8988T (cell line): ENCODE results near the gene FSTL4.

ENCODE experiments used
- DNase-seq: peaks from one replicate; pipeline ENCODE4 v3.0.0; 2011

FSTL4 gene

GRCh38 chr5:133610489-133611356 lies 1.6 kb downstream of the FSTL4 start:
- DNase-seq: peak; percentile 89

GRCh38 chr5:133607451-133607850 lies 4.9 kb downstream of the FSTL4 start:
- DNase-seq: no peak

- DNase-seq: no peak
These were observed 5.5 kb downstream of the FSTL4 start for GRCh38 chr5:133606835-133607234.

DNA sequence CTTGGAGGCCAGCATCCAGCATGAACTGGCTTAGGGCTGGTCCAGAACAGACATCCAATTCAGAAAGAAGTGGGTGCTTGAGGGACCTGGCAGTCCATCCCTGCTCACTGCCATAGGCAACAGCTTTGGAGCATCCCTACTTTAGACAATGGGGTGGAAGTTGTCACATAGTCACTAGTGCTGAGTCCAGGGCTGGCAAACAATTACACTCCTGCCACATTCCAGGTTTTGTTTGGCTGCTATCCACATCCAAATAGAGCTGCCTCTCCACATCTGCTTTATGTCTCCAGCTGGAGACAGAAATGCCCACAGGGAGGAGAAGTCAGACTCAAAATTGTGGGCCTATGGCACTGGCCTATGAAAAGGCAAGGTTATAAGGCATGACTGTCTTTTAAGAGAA lies 7.0 kb downstream of the FSTL4 start:
- DNase-seq: no peak

DNA sequence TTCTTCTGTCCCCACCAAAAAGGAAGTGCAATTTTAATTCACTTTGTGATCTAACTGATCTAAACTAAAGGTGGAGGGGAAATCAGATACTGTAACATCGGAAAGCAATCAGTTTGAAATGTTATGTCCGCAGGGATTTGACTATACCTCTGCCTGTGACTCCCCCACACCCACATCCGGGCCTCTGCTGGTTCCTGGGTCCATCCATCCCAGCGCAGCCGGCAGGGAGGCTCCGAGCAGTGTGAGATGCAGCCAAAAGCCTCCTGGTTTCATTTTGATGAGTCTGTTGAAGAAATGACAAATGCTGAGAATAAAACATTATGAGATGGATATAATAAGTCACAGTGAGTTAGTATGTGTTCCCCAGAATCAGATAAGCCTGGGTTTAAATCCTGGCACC lies 8.6 kb downstream of the FSTL4 start:
- DNase-seq: no peak

DNA sequence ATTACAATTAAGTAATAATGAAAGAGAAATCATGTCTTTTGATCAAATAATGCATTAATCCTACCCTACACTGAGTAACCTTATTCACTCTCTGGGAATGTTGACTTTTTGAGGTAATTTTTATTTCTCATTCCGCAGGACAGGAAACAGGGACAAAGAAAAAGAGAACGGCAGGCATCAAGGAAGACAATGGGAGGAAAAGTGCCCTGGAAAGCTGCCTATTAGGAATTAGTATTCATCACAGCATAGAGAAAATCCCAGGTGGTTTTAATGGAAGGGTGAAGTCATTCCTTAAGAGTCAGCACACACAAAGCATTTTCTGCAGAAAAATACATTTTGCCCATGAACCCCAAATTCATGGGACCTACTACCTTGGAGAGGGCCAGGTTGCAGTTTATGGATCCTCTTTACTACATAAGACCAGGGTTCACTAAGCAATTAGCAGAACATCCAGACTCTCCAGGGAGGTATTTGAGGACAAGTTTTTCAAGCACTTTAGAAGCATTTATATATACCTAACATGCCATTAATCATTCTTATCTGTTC lies 9.4 kb downstream of the FSTL4 start:
- no peak for DNase-seq

- DNase-seq: no peak
These were observed 12.7 kb downstream of the FSTL4 start for GRCh38 chr5:133599600-133599999.

DNA sequence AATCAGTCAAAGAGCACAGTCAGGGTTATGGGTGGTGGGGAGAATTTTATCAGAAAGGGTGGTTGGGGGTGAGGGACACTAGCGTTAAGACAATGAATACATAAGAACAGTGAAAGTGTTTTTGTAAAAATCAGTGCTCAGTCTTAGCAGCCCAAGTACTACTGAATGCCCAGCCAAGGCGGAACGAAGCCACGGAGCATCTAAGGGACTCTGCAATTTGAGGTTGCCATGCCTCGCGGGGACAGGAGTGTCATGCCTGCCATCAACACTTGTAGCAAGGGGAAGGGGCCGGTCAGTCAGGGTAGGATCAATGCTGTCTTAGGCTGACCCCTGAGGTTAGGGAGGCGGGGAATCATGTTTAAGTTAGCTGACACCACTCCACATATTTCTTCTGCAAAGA lies 13.3 kb downstream of the FSTL4 start:
- no peak for DNase-seq

GRCh38 chr5:133596049-133596448 lies 16.3 kb downstream of the FSTL4 start:
- no peak for DNase-seq

DNA sequence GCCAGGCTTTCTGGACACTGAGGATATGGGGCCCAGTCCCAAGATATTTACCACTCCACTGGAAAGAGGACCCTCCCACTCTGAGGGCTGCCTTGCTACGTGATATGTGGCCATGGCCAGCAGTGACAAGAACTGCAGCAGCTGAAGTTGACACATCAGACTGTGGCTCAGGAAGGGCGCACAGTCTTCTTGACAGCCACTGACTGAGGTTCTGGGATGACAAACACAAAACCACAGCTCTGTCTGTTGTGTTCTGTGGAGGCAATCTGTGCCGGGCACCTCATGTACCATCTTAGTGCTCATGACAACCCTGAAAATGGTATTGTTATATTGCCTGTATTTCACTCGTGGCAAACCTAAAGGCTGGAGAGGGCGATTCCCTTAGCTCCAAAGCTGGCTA lies 16.9 kb downstream of the FSTL4 start:
- DNase-seq: no peak

DNA sequence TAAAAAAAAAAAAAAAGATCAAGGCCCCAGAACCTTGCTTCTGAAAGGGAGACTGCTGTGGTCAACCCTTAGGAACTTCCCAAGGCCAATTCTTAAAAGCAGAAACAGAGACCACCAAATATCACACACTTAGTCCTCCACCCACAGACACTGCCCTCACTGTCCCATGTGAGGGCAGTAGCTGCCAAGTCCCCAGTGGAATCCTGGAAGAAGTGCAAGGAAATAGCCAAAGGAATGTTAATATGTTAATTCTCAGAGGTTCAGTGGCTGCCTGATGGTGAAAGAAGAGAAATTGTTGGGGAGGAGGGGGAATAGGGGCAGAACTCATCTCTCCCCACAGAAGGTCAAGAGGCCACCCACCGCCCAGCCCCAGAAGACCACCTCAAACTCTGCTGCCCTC lies 23.1 kb downstream of the FSTL4 start:
- DNase-seq: no peak

- DNase-seq: no peak
These were observed 29.4 kb downstream of the FSTL4 start for GRCh38 chr5:133582971-133583370.

- no peak for DNase-seq
These were observed 30.4 kb downstream of the FSTL4 start for GRCh38 chr5:133581918-133582317.

DNA sequence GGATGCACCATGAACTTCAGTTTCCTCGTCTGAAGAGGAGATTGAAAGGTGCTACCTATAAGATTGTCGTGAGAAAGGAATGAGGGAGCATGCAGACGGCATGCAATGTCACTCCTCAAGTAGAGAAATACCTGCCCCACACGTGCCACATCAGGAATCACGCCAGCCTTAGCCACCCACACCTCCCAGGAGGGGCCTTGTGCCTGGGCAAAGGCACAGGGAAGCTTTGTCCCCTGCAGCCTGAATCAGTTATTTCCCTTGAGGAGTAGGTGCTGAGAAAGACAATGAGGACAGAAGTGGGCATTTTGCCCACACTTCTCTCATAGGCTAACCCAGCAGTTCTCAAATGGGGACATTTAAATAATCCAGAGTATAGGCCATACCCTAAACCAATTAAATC lies 31.0 kb downstream of the FSTL4 start:
- no peak for DNase-seq

DNA sequence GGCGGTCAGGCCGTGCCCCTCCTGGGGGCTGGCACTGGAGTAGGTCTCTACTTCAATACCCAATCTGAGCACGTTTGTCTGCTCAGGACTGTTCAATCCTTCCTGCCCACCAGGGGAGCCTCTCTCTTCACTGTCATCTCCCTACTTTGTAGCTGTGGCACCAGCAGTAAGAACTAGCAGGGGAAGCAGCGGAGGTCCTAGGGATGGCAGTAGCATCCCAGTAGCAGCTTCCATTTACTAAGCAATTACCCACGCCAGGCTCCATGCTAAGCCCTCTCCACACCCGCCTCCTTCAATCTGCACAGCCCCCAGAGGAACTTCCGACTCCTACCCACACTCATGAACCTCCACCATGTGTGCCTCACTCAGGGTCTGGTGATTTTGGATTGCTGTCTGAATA lies 31.7 kb downstream of the FSTL4 start:
- DNase-seq: no peak

DNA sequence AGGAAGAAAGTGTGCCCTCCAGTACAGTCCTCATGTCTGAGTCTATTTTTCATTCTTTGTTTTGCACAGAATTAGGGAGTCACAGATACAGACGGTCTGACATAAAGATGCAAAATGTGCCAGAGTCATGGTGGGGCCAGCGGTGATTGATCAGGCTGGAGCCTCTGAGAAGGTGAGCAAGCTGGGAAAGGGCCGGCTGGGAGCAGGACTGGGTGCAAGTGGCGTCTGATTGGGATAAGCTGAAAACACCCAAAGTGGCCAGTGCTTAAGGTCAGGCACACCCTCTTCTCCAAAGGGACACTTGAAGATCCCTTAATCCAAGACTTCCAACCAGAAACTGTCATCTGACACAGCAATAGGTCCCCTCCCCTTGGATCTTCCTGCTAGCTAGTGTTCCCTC lies 32.6 kb downstream of the FSTL4 start:
- DNase-seq: no peak

GRCh38 chr5:133569347-133569746 lies 43.0 kb downstream of the FSTL4 start:
- no peak for DNase-seq

DNA sequence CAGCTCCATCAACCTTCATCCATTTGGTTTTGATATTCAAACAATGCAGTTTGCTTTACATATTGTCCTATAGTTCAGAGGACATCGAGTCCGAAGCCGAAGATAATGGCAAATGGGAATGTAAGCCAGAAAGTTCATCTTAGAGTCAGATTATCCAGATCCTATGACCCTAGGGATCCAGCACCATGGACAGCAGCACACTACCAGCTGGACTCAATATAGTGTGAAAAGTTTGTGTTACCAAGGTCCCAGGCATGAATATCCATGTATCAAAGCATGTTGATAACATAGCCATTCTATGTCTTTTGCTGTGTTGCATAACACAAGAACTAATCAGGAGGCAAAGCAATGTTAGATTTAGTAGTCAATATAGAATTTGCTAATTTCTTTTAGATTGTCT lies 46.3 kb downstream of the FSTL4 start:
- no peak for DNase-seq

GRCh38 chr5:133564921-133565565 lies 47.3 kb downstream of the FSTL4 start:
- DNase-seq: no peak

- no peak for DNase-seq
These were observed 49.8 kb downstream of the FSTL4 start for GRCh38 chr5:133562554-133562953.

GRCh38 chr5:133559960-133560359 lies 52.4 kb downstream of the FSTL4 start:
- DNase-seq: no peak

GRCh38 chr5:133556551-133556950 lies 55.8 kb downstream of the FSTL4 start:
- no peak for DNase-seq

DNA sequence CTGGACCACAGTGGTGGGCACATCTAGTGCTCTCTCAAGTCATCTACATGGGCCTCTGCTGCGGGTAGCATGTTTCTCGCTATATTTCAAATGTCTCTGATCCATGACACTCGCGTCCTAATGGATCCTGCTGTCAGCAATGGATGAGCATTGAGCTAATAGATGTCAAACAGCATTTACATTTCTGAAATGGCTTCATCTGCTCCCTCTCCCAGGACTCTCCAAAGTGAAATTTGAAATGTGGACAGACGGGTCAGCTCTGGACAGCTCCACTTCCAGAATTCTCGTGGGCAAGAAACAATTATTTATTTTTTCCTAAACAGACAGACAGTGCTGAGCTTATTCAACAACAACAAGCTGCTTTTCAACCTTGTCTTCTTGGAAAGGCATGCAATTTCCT lies 58.1 kb downstream of the FSTL4 start:
- DNase-seq: no peak

- DNase-seq: peak; percentile 30
These were observed 59.3 kb downstream of the FSTL4 start for GRCh38 chr5:133552925-133553525.
